Gastroesophageal sphincter (tissue), 4 donors: Measurements from ENCODE around the gene ANKS1A. TPM values are rescaled to one million over a fixed set of nuclear protein-coding genes. Genes with fewer than 3 reads are reported as not detected.
"Not testable (repeated sequence)": the region's sequence is repeated elsewhere in the genome, so short reads cannot be mapped to it uniquely, and the experiment has no call there.

Source experiments
- ATAC-seq: fragments of 150-250 bp; one replicate; pipeline ENCODE4 v1.9.1; 2016; ENCODE audit warnings: mild to moderate bottlenecking, moderate library complexity
- H3K27ac ChIP-seq, 4 donors: fragments of 200-600 bp; sonication (generic) in 3 of 4; 1 replicate in 3 of 4; 2 replicates in 1 of 4; pipeline ENCODE4 v1.5.1; 2016 to 2019
- H3K27me3 ChIP-seq: fragments of 200-600 bp; sonication (generic); one replicate; pipeline ENCODE4 v1.5.1; 2019
- H3K36me3 ChIP-seq, 2 donors: fragments of 200-600 bp; sonication (generic); one replicate each; pipeline ENCODE4 v1.5.1; 2019; ENCODE audit warnings: control low read depth in 1 of 2
- H3K4me1 ChIP-seq, 3 donors: fragments of 200-600 bp; sonication (generic); 1 replicate in 2 of 3; 2 replicates in 1 of 3; pipeline ENCODE4 v1.5.1; 2016 to 2019; ENCODE audit warnings: control low read depth in 2 of 3
- H3K4me3 ChIP-seq, 2 donors: fragments of 200-600 bp; sonication (generic); one replicate each; pipeline ENCODE4 v1.5.1; 2019; ENCODE audit warnings: mild to moderate bottlenecking in 1 of 2, moderate library complexity in 1 of 2
- H3K9me3 ChIP-seq, 3 donors: fragments of 200-600 bp; sonication (generic); one replicate each; pipeline ENCODE4 v1.5.1; 2017 to 2019; ENCODE audit warnings: control low read depth in 2 of 3
- CTCF ChIP-seq, 4 experiments: fragments of 200-600 bp in 2 of 4; fragments of 450-650 bp in 2 of 4; sonication (generic) in 1 of 4; IDR thresholded peaks; one replicate each; pipeline ENCODE4 v1.5.1; 2017 to 2019; ENCODE audit warnings: antibody characterized with exemption in 4 of 4, mild to moderate bottlenecking in 2 of 4, moderate library complexity in 2 of 4
- EP300 ChIP-seq: sonication (generic); formaldehyde crosslinking; IDR thresholded peaks from one replicate; pipeline ENCODE4 v1.6.1; 2017; ENCODE audit warnings: antibody characterized with exemption, mild to moderate bottlenecking
- POLR2A ChIP-seq, 2 donors: fragments of 450-650 bp; IDR thresholded peaks; one replicate each; pipeline ENCODE4 v1.6.1; 2017; ENCODE audit warnings: antibody characterized with exemption in 2 of 2, mild to moderate bottlenecking in 2 of 2, moderate library complexity in 1 of 2
- POLR2AphosphoS5 ChIP-seq: sonication (generic); formaldehyde crosslinking; IDR thresholded peaks from one replicate; pipeline ENCODE4 v1.6.1; 2017; ENCODE audit warnings: antibody characterized with exemption
- WGBS, 2 donors: methylation state at CpG; one replicate each; pipeline ENCODE4 v1.1.5; 2018; ENCODE audit warnings: low coverage in 1 of 2; 5-methylcytosine and 5-hydroxymethylcytosine counted together
- total RNA-seq, 4 donors: library from RNA; depleted of rRNA; stranded (reverse); fragments of >200 nt; gene quantifications; one replicate each; pipeline ENCODE4 v1.1.0, GENCODE V29; 2016

The ANKS1A gene, protein sequence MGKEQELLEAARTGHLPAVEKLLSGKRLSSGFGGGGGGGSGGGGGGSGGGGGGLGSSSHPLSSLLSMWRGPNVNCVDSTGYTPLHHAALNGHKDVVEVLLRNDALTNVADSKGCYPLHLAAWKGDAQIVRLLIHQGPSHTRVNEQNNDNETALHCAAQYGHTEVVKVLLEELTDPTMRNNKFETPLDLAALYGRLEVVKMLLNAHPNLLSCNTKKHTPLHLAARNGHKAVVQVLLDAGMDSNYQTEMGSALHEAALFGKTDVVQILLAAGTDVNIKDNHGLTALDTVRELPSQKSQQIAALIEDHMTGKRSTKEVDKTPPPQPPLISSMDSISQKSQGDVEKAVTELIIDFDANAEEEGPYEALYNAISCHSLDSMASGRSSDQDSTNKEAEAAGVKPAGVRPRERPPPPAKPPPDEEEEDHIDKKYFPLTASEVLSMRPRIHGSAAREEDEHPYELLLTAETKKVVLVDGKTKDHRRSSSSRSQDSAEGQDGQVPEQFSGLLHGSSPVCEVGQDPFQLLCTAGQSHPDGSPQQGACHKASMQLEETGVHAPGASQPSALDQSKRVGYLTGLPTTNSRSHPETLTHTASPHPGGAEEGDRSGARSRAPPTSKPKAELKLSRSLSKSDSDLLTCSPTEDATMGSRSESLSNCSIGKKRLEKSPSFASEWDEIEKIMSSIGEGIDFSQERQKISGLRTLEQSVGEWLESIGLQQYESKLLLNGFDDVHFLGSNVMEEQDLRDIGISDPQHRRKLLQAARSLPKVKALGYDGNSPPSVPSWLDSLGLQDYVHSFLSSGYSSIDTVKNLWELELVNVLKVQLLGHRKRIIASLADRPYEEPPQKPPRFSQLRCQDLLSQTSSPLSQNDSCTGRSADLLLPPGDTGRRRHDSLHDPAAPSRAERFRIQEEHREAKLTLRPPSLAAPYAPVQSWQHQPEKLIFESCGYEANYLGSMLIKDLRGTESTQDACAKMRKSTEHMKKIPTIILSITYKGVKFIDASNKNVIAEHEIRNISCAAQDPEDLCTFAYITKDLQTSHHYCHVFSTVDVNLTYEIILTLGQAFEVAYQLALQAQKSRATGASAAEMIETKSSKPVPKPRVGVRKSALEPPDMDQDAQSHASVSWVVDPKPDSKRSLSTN
- total RNA-seq = 100 to 1,000 TPM in 2 of 4 donors, 10 to 100 TPM in 2; 52.0 to 135 (median 88.4) TPM

DNA sequence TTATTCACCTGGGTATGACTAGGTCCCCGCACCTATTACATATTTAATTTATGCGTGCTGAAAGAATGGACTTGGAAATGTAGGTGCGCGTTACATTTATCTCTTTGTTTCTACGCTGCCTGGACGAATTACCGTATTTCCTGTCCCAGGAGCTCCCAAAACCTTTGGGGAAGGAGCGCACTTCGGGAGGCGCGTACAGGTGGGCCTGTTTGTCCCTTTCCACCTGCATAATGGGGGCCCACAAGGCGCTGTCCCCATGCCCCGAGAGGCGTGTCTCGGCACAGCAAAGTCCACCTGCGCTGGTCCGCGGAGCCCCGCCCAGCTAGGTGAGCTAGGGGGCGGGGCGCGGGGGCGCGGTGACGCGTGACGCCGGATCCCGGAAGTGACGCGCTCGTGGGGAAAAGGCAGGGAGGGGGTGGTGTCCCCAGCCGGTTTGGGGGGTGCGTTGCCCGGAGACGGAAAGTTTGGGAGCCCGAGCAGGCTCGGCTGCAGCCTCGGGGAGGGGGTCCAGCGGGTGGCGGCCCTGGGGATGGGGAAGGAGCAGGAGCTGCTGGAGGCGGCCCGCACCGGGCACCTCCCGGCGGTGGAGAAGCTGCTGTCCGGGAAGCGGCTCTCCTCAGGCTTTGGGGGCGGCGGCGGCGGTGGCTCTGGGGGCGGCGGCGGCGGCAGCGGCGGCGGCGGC is at the start of gene ANKS1A:
Gene ANKS1A (plus strand): TSS at position 382 of the 682 bp plus-strand sequence. CDS start 148 bp downstream, at position 530.
- Histone ChIP-seq H3K9me3 (no peaks in the 10 kb centered on the region), H3K36me3 (no peaks in the 10 kb centered on the region), H3K4me1 (peaks cover 8 to 46% (median 23%) of the 10 kb centered on the region in 3 donors), H3K27ac (peak within 1 kb of the TSS; percentile 83 to 94 (median 90)), H3K4me3 (peak within 1 kb of the TSS; percentile 94 to 99), H3K27me3 (no peaks in the 10 kb centered on the region)
- TF ChIP-seq POLR2AphosphoS5 = peak; percentile 51
- TF ChIP-seq POLR2A (IDR thresholded peaks at IDR 0.05) = peak; percentile 37 to 46
- TF ChIP-seq CTCF (IDR thresholded peaks at IDR 0.05) = no peak
- TF ChIP-seq EP300 = no peak
- 0% methylated on average over 7 to 11 of the region's 60 CpGs for WGBS, 2 donors
- ATAC-seq = peak; percentile 72

DNA sequence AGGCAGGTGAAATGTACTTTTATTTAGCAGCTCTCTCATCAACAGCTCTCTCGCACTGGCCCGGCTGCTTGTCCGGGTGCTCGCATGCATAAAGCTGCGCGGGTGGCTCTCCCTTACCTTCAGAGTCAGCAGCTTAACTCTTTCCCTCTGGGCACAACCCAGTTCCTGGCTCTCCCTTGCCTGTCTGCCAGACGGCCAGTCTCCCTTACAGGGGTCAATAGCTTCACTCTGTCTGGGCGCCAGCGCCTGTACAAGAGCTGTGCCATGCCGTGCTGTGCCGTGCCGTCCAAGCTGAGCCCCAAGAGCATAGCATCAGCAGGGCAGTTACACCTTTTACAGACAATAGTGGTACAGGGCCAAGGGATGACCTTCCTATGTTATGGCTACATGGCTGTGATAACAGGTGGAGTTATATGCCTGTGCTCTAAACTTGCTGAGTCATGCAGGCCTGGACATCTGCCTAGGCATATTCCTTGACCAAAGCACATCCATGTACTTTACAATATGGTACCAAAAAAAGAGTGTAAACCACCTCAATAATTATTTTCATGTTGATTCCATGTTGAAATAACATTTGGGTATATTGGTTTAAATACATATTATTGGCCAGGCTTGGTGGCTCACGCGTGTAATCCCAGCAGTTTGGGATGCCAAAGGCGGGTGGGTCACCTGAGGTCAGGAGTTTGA is 49.2 kb upstream of the ANKS1A start:
- peaks cover 0 to 81% of the 10 kb centered on the region in 2 donors for H3K36me3 ChIP-seq
- WGBS, 2 donors = 87% methylated on average over 7 of the region's 15 CpGs; no CpG with 5 or more reads in 1 of the 2 donors

GRCh38 chr6:34849066-34849465 is 40.0 kb upstream of the ANKS1A start:
- not testable (repeated sequence) for H3K9me3 ChIP-seq, ATAC-seq, H3K27ac ChIP-seq, H3K27me3 ChIP-seq, H3K4me1 ChIP-seq, H3K4me3 ChIP-seq
- H3K36me3 ChIP-seq = peaks cover 0 to 65% of the 10 kb centered on the region in 2 donors
- 90 to 100% methylated on average over 2 to 5 of the region's 6 CpGs for WGBS, 2 donors

More for the DNA sequence above, 49.2 kb upstream of the ANKS1A start:
- no peaks in the 10 kb centered on the region for H3K4me1 ChIP-seq
- no peaks in the 10 kb centered on the region for H3K9me3 ChIP-seq
- no peaks in the 10 kb centered on the region for H3K27me3 ChIP-seq
- TF ChIP-seq CTCF (IDR thresholded peaks at IDR 0.05) = no peak
- TF ChIP-seq POLR2AphosphoS5 = no peak
- TF ChIP-seq POLR2A (IDR thresholded peaks at IDR 0.05) = no peak
- TF ChIP-seq EP300 = no peak
- no peak for ATAC-seq
- no peak overlapping the region for H3K4me3 ChIP-seq
- no peak overlapping the region for H3K27ac ChIP-seq

- H3K27me3 ChIP-seq = no peaks in the 10 kb centered on the region
- no peak for ATAC-seq
- no peak overlapping the region for H3K4me3 ChIP-seq
- 80 to 100% methylated on average over 1 of the region's 1 CpG for WGBS, 2 donors
- no peaks in the 10 kb centered on the region for H3K4me1 ChIP-seq
- no peak overlapping the region for H3K27ac ChIP-seq
- TF ChIP-seq POLR2A (IDR thresholded peaks at IDR 0.05) (no peak), POLR2AphosphoS5 (no peak), EP300 (no peak)
- H3K9me3 ChIP-seq = no peaks in the 10 kb centered on the region
- H3K36me3 ChIP-seq = peaks cover 0 to 65% of the 10 kb centered on the region in 2 donors
Observed at GRCh38 chr6:34851361-34851760, 37.7 kb upstream of the ANKS1A start.

GRCh38 chr6:34852406-34853085 is 36.5 kb upstream of the ANKS1A start:
- Histone ChIP-seq H3K4me3 (no peak overlapping the region), H3K36me3 (peaks cover 0 to 76% of the 10 kb centered on the region in 2 donors), H3K9me3 (no peaks in the 10 kb centered on the region), H3K4me1 (no peaks in the 10 kb centered on the region), H3K27me3 (no peaks in the 10 kb centered on the region), H3K27ac (no peak overlapping the region)
- no peak for TF ChIP-seq POLR2A (IDR thresholded peaks at IDR 0.05)
- TF ChIP-seq EP300 = no peak
- no peak for TF ChIP-seq POLR2AphosphoS5
- no peak for TF ChIP-seq CTCF (IDR thresholded peaks at IDR 0.05)
- no peak for ATAC-seq
- 88 to 94% methylated on average over 3 of the region's 4 CpGs for WGBS, 2 donors
